EL (cell line): ENCODE data around the gene AXL.

Experiments used
- DNase-seq: peaks from one replicate; pipeline ENCODE4 v3.0.0-alpha.2; 2016

The AXL gene

GRCh38 chr19:41238244-41238643, 19.2 kb downstream of the AXL start:
- no peak for DNase-seq

- no peak for DNase-seq
These were observed 20.3 kb downstream of the AXL start for GRCh38 chr19:41239363-41239762.

GRCh38 chr19:41239961-41240574, 21.0 kb downstream of the AXL start:
- no peak for DNase-seq

GRCh38 chr19:41241859-41242258, 22.8 kb downstream of the AXL start:
- no peak for DNase-seq

- no peak for DNase-seq
These were observed 25.1 kb downstream of the AXL start for GRCh38 chr19:41244117-41244516.

- no peak for DNase-seq
These were observed 26.8 kb downstream of the AXL start for GRCh38 chr19:41245843-41246242.

GRCh38 chr19:41248895-41249294, 29.9 kb downstream of the AXL start:
- no peak for DNase-seq

- no peak for DNase-seq
These were observed 30.8 kb downstream of the AXL start for GRCh38 chr19:41249707-41250423.

- no peak for DNase-seq
These were observed 34.6 kb downstream of the AXL start for GRCh38 chr19:41253660-41254059.

GRCh38 chr19:41255171-41255570, 36.1 kb downstream of the AXL start:
- no peak for DNase-seq

- no peak for DNase-seq
These were observed 42.6 kb downstream of the AXL start for GRCh38 chr19:41261474-41262190.

GRCh38 chr19:41263042-41263849, 44.2 kb downstream of the AXL start:
- DNase-seq, result peak; percentile 69

GRCh38 chr19:41263850-41264580, 45.0 kb downstream of the AXL start, which contains the start of gene HNRNPUL1:
HNRNPUL1 (plus strand) TSS chr19:41264372; CDS start chr19:41264504, 132 bp downstream.
- peak; percentile 100 for DNase-seq

GRCh38 chr19:41264581-41265394, 45.8 kb downstream of the AXL start:
- peak; percentile 65 for DNase-seq

GRCh38 chr19:41265395-41266153, 46.6 kb downstream of the AXL start:
- peak; percentile 45 for DNase-seq

GRCh38 chr19:41269055-41269454, 50.0 kb downstream of the AXL start:
- no peak for DNase-seq

GRCh38 chr19:41269571-41269970, 50.5 kb downstream of the AXL start:
- no peak for DNase-seq

GRCh38 chr19:41273076-41273475, 54.1 kb downstream of the AXL start:
- no peak for DNase-seq

- no peak for DNase-seq
These were observed 55.8 kb downstream of the AXL start for GRCh38 chr19:41274802-41275201.

- DNase-seq, result no peak
These were observed 57.2 kb downstream of the AXL start for GRCh38 chr19:41276231-41276630.

GRCh38 chr19:41278478-41278877, 59.5 kb downstream of the AXL start:
- DNase-seq, result no peak
